WI38 (cell line): ENCODE measurements around the gene SMG9.
A peak's percentile ranks its signal among the peaks of the same experiment; 100 is the strongest.

Source experiments
- H3K4me3 ChIP-seq: 2 replicates; pipeline ENCODE4 v1.5.1; 2011; ENCODE audit warnings: low read depth, mild to moderate bottlenecking, control low read depth, low read length
- CTCF ChIP-seq: IDR thresholded peaks from 2 replicates; pipeline ENCODE4 v1.5.1; 2012; ENCODE audit warnings: low read depth, mild to moderate bottlenecking, control low read depth, low read length

Gene SMG9

GRCh38 chr19:43763473-43763939 lies 8.7 kb upstream of the SMG9 start:
- no peak for TF ChIP-seq CTCF
- H3K4me3 ChIP-seq, result no peak overlapping the region

GRCh38 chr19:43762814-43763213 lies 8.1 kb upstream of the SMG9 start:
- TF ChIP-seq CTCF, result no peak
- no peak overlapping the region for H3K4me3 ChIP-seq

GRCh38 chr19:43760941-43761340 lies 6.2 kb upstream of the SMG9 start:
- no peak overlapping the region for H3K4me3 ChIP-seq
- no peak for TF ChIP-seq CTCF

GRCh38 chr19:43759515-43759914 lies 4.8 kb upstream of the SMG9 start:
- H3K4me3 ChIP-seq, result no peak overlapping the region
- peak; percentile 79 for TF ChIP-seq CTCF

- H3K4me3 ChIP-seq, result peak overlapping the region; percentile 82
- no peak for TF ChIP-seq CTCF
Measured at GRCh38 chr19:43755256-43755801, 567 bp upstream of the SMG9 start.

GRCh38 chr19:43754253-43754502 lies 584 bp downstream of the SMG9 start:
- TF ChIP-seq CTCF, result no peak
- H3K4me3 ChIP-seq, result peak overlapping the region; percentile 82

- no peak for TF ChIP-seq CTCF
- no peak overlapping the region for H3K4me3 ChIP-seq
Measured at GRCh38 chr19:43752287-43752875, 2.4 kb downstream of the SMG9 start.
